Common myeloid progenitor, CD34-positive (primary cell): ENCODE results near the gene PCIF1.
"Not testable (repeated sequence)": the region's sequence is repeated elsewhere in the genome, so short reads cannot be mapped to it uniquely, and the experiment has no call there.

Experiments used
- CTCF ChIA-PET: fragments of 350-600 bp; sonication (Branson Sonifier 250); formaldehyde crosslinking; loops from one replicate; lab custom pipeline; 2021; ENCODE audit warnings: antibody characterized with exemption; lab: Charles Lee
- POLR2A ChIA-PET: fragments of 350-600 bp; sonication (Branson Sonifier 250); formaldehyde crosslinking; loops from one replicate; lab custom pipeline; 2021; ENCODE audit warnings: antibody characterized with exemption; lab: Charles Lee
- DNase-seq, 3 donors: peaks; one replicate each; pipeline versions ENCODE4 v3.0.0 to v3.0.0-alpha.2; 2013
- H3K27ac ChIP-seq, 2 experiments: 1 replicate in 1 of 2; 2 replicates in 1 of 2; pipeline ENCODE4 v1.7.0; 2013; ENCODE audit warnings: inconsistent platforms in 2 of 2, low read length in 2 of 2, mild to moderate bottlenecking in 2 of 2, low read depth in 1 of 2, moderate library complexity in 1 of 2; ENCODE audit not compliant: severe bottlenecking in 2 of 2, insufficient read depth in 1 of 2, poor library complexity in 1 of 2
- H3K27me3 ChIP-seq, 5 experiments: replicated peaks in 2 of 5; 1 replicate in 3 of 5; 2 replicates in 2 of 5; pipeline versions ENCODE4 v1.6.1 to v1.7.0; 2013; ENCODE audit warnings: low read length in 4 of 5, mild to moderate bottlenecking in 2 of 5, moderate library complexity in 2 of 5, inconsistent platforms in 1 of 5; ENCODE audit not compliant: insufficient read depth in 5 of 5, control insufficient read depth in 4 of 5
- H3K36me3 ChIP-seq, 4 experiments: 1 replicate in 2 of 4; 2 replicates in 2 of 4; pipeline versions ENCODE4 v1.6.1 to v1.7.0; 2013; ENCODE audit warnings: low read length in 3 of 4, control low read depth in 1 of 4, mild to moderate bottlenecking in 1 of 4; ENCODE audit not compliant: control insufficient read depth in 4 of 4, insufficient read depth in 4 of 4
- H3K4me1 ChIP-seq, 4 experiments: 1 replicate in 3 of 4; 2 replicates in 1 of 4; pipeline versions ENCODE4 v1.6.1 to v1.7.1; 2013; ENCODE audit warnings: low read length in 3 of 4, mild to moderate bottlenecking in 3 of 4, control low read depth in 1 of 4, inconsistent platforms in 1 of 4, moderate library complexity in 1 of 4; ENCODE audit not compliant: control insufficient read depth in 4 of 4, insufficient read depth in 4 of 4; ENCODE audit errors: control extremely low read depth in 1 of 4
- H3K4me3 ChIP-seq, 7 experiments: 1 replicate in 4 of 7; 2 replicates in 3 of 7; pipeline versions ENCODE4 v1.5.1 to v1.7.0; 2013; ENCODE audit warnings: mild to moderate bottlenecking in 7 of 7, low read length in 6 of 7, moderate library complexity in 6 of 7, inconsistent platforms in 2 of 7, low read depth in 2 of 7, control low read depth in 1 of 7; ENCODE audit not compliant: insufficient read depth in 4 of 7, control insufficient read depth in 1 of 7; ENCODE audit errors: extremely low read depth in 1 of 7
- H3K9me3 ChIP-seq, 5 experiments: 1 replicate in 4 of 5; 2 replicates in 1 of 5; pipeline versions ENCODE4 v1.6.1 to v1.7.1; 2013; ENCODE audit warnings: low read length in 4 of 5, mild to moderate bottlenecking in 2 of 5, inconsistent platforms in 1 of 5, low read depth in 1 of 5, moderate library complexity in 1 of 5; ENCODE audit not compliant: control insufficient read depth in 4 of 5, insufficient read depth in 2 of 5; ENCODE audit errors: control extremely low read depth in 1 of 5
- WGBS: methylation state at CpG from one replicate; pipeline ENCODE4 v1.1.5; 2013; ENCODE audit not compliant: insufficient coverage; 5-methylcytosine and 5-hydroxymethylcytosine counted together

The PCIF1 gene

DNA sequence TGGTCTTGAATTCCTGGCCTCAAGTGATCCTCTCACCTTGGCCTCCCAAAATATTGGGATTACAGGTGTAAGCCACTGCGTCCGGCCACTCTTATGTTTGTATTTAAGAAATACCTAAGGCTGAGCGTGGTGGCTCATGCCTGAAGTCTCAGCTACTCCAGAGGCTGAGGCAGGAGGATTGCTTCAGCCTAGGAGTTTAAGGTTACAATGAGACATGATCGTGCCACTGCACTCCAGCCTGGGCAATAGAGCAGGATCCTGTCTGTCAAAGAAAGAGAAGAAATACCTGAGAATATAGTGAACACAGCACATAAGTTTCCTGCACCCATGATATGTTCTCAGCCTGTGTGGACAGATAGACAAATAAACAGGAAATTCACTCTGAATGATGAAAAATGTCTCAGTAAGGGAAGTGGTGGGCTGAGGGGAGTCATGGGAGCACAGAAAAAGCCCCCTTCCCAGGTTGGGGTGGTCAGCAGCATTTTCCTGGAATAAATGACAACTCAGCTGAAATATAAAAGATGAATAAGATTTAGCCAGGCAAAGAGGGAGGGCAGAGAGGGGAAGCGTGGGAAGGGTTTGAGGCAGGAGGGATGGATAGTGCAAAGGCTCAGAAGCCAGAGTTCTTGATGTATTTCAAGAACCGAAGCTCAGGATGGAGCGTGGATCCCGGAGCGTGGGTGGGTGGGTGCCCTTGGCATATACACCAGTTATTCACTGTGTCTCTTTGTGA, 60.4 kb downstream of the PCIF1 start:
- no peak overlapping the region for H3K27ac ChIP-seq
- no peaks in the 10 kb centered on the region for H3K9me3 ChIP-seq
- peak in 1 of 3 donors; percentile 43 for DNase-seq
- peaks cover 6 to 25% (median 17%) of the 10 kb centered on the region in 4 experiments for H3K4me1 ChIP-seq
- H3K4me3 ChIP-seq, result no peak overlapping the region
- H3K27me3 ChIP-seq, result peaks cover 0 to 36% (median 16%) of the 10 kb centered on the region in 5 experiments
- 70% methylated on average over 9 of the region's 9 CpGs for WGBS
- ChIA-PET POLR2A (interaction anchor here (0.6 to 0.9 kb wide), 2 partner anchors 18 to 94 kb away, joined by 3 to 4 read pairs; no protein-coding TSS in a partner anchor), CTCF (interaction anchor here (22.3 to 42.1 kb wide), 2 partner anchors 9 to 10 kb away, joined by 656 read pairs; partner anchors contain the start of genes MMP9 and ZNF335)
- no peaks in the 10 kb centered on the region for H3K36me3 ChIP-seq

DNA sequence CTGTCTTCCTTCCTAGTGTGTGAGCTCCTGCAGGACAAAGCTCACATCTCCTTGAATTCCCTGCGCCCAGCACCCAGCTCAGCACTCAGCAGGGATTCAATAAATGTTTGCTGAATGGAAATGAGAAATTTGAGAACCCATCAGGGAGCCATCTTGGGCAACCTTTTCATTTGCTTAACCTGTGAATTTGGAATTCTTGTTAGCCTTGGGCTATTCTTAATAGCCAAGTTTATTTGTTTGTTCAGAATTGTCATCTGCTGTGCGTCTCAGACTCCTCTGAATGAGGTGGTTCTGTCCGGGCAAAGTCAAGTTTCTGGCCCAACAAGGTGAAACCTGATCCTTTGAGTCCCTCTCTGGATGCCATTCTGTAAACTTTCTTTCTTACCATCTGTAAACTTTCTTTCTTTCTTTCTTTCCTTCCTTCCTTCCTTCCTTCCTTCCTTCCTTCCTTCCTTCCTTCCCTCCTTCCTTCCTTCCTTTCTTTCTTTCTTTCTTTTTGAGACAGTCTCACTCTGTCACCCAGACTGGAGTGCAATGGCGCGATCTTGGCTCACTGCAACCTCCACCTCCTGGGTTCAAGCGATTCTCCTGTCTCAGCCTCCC, 61.1 kb downstream of the PCIF1 start:
- H3K4me3 ChIP-seq, H3K36me3 ChIP-seq, DNase-seq, H3K27ac ChIP-seq, H3K9me3 ChIP-seq: not testable (repeated sequence)
- H3K4me1 ChIP-seq, result peaks cover 6 to 30% (median 19%) of the 10 kb centered on the region in 4 experiments
- WGBS, result 95% methylated on average over 5 of the region's 6 CpGs
- ChIA-PET POLR2A (interaction anchor here (0.9 kb wide), 1 partner anchor 18 kb away, joined by 3 read pairs; no protein-coding TSS in a partner anchor), CTCF (interaction anchor here (22.3 to 42.1 kb wide), 2 partner anchors 9 to 10 kb away, joined by 656 read pairs; partner anchors contain the start of genes MMP9 and ZNF335)
- H3K27me3 ChIP-seq, result peaks cover 0 to 43% (median 20%) of the 10 kb centered on the region in 5 experiments

- Histone ChIP-seq H3K27ac (no peak overlapping the region), H3K27me3 (peaks cover 0 to 55% (median 27%) of the 10 kb centered on the region in 5 experiments), H3K4me3 (no peak overlapping the region), H3K9me3 (no peaks in the 10 kb centered on the region), H3K36me3 (no peaks in the 10 kb centered on the region), H3K4me1 (peaks cover 6 to 35% (median 20%) of the 10 kb centered on the region in 4 experiments)
- ChIA-PET POLR2A (no interaction called here), CTCF (interaction anchor here (0.9 to 42.1 kb wide), 4 partner anchors 7 to 81 kb away, joined by 3 to 656 read pairs (median 330); partner anchors contain the start of genes MMP9 and ZNF335)
- 56% methylated on average over 3 of the region's 3 CpGs for WGBS
- no peak for DNase-seq
Measured at GRCh38 chr20:45997187-45997586, 62.7 kb downstream of the PCIF1 start.
